Subcutaneous adipose tissue (tissue), 4 donors: ENCODE data around the gene LRP6. TPM values are rescaled to one million over a fixed set of nuclear protein-coding genes. Genes with fewer than 3 reads are reported as not detected.

ENCODE experiments used
- CTCF ChIP-seq: fragments of 450-650 bp; IDR thresholded peaks from one replicate; pipeline ENCODE4 v1.5.1; 2016; ENCODE audit warnings: low read depth, mild to moderate bottlenecking, control low read depth, antibody characterized with exemption, moderate library complexity
- total RNA-seq, 4 donors: library from RNA; depleted of rRNA; stranded (reverse); fragments of >200 nt; gene quantifications; one replicate each; pipeline ENCODE4 v1.1.0, GENCODE V29; 2016

Gene LRP6
- total RNA-seq, 4 donors from 2014 or later: 21.5 to 29.7 (median 23.5) TPM

GRCh38 chr12:12265035-12265434 lies 1.8 kb downstream of the LRP6 start:
- TF ChIP-seq CTCF: no peak

- no peak for TF ChIP-seq CTCF
Observed at GRCh38 chr12:12263909-12264308, 2.9 kb downstream of the LRP6 start.

GRCh38 chr12:12254553-12254952 lies 12.3 kb downstream of the LRP6 start:
- no peak for TF ChIP-seq CTCF

- no peak for TF ChIP-seq CTCF
Observed at GRCh38 chr12:12249216-12250050, 17.4 kb downstream of the LRP6 start.

- TF ChIP-seq CTCF: no peak
Observed at GRCh38 chr12:12247584-12247983, 19.3 kb downstream of the LRP6 start.

- TF ChIP-seq CTCF: no peak
Observed at GRCh38 chr12:12244341-12244740, 22.5 kb downstream of the LRP6 start.

- TF ChIP-seq CTCF: no peak
Observed at GRCh38 chr12:12240662-12241340, 26.0 kb downstream of the LRP6 start.
